Endodermal cell (in vitro differentiated cells): ENCODE data around the gene TULP3. TPM values are rescaled to one million over a fixed set of nuclear protein-coding genes. Genes with fewer than 3 reads are reported as not detected.
A peak's percentile ranks its signal among the peaks of the same experiment; 100 is the strongest.

Experiments used
- DNase-seq: peaks from one replicate; pipeline ENCODE4 v3.0.0-alpha.2; 2017
- H3K27ac ChIP-seq: 2 replicates; pipeline ENCODE4 v1.5.1; 2013; ENCODE audit warnings: mild to moderate bottlenecking, low read depth, low read length, moderate library complexity
- H3K27me3 ChIP-seq: 2 replicates; pipeline ENCODE4 v1.6.1; 2013; ENCODE audit warnings: mild to moderate bottlenecking, low read length, moderate library complexity; ENCODE audit not compliant: insufficient read depth, control insufficient read depth, poor library complexity, severe bottlenecking
- H3K36me3 ChIP-seq: 2 replicates; pipeline ENCODE4 v1.7.0; 2013; ENCODE audit warnings: mild to moderate bottlenecking, low read length, moderate library complexity; ENCODE audit not compliant: control insufficient read depth, insufficient read depth
- H3K4me1 ChIP-seq: one replicate; pipeline ENCODE4 v1.7.0; 2013; ENCODE audit warnings: low read length; ENCODE audit not compliant: control insufficient read depth, insufficient read depth
- H3K4me3 ChIP-seq: 2 replicates; pipeline ENCODE4 v1.5.1; 2013; ENCODE audit warnings: mild to moderate bottlenecking, low read length, moderate library complexity
- H3K9ac ChIP-seq: 2 replicates; pipeline ENCODE4 v1.6.1; 2013; ENCODE audit warnings: mild to moderate bottlenecking, low read length, moderate library complexity; ENCODE audit not compliant: poor library complexity, severe bottlenecking; ENCODE audit errors: extremely low read depth
- H3K9me3 ChIP-seq: 2 replicates; pipeline ENCODE4 v1.6.1; 2013; ENCODE audit warnings: mild to moderate bottlenecking, low read length, moderate library complexity; ENCODE audit not compliant: control insufficient read depth
- H3K27ac Mint-ChIP-seq: 2 replicates; pipeline ENCODE4 v1.8.0; 2020; ENCODE audit warnings: mixed read lengths
- H3K27me3 Mint-ChIP-seq: 2 replicates; pipeline ENCODE4 v1.8.0; 2021; ENCODE audit warnings: mild to moderate bottlenecking, mixed read lengths; ENCODE audit not compliant: insufficient read depth
- H3K36me3 Mint-ChIP-seq: 2 replicates; pipeline ENCODE4 v1.8.0; 2020; ENCODE audit warnings: low read depth, mixed read lengths
- H3K4me1 Mint-ChIP-seq: 2 replicates; pipeline ENCODE4 v1.8.0; 2020; ENCODE audit warnings: mixed read lengths
- H3K4me3 Mint-ChIP-seq: 2 replicates; pipeline ENCODE4 v1.8.0; 2020; ENCODE audit warnings: mild to moderate bottlenecking, moderate library complexity, mixed read lengths
- H3K9me3 Mint-ChIP-seq: 2 replicates; pipeline ENCODE4 v1.8.0; 2020; ENCODE audit warnings: mild to moderate bottlenecking, mixed read lengths
- CTCF ChIP-seq: fragments of 200-600 bp; sonication (generic); conservative IDR thresholded peaks from 2 replicates; pipeline ENCODE4 v1.5.0; 2021; ENCODE audit warnings: antibody characterized with exemption, mild to moderate bottlenecking
- WGBS, 2 experiments: methylation state at CpG; one replicate each; pipeline versions ENCODE4 v1.1.5 to v1.1.7; 2013; ENCODE audit warnings: missing lambda C conversion rate in 2 of 2, mixed read lengths in 1 of 2; ENCODE audit not compliant: insufficient coverage in 1 of 2, insufficient read length in 1 of 2; 5-methylcytosine and 5-hydroxymethylcytosine counted together
- total RNA-seq, 2 donors: library from RNA; stranded (reverse); fragmentation: NEBNext Ultra II Directional in 1 of 2; extraction: Animal tissue kit (Norgen Biotek cat#: 25700) in 1 of 2; gene quantifications; 2 replicates in 1 of 2; 3 replicates in 1 of 2; pipeline ENCODE4 v1.2.1, GENCODE V29; 2021

The TULP3 gene
- total RNA-seq, 2 donors from 2014 or later, result 28.1 to 47.9 TPM

- H3K27ac Mint-ChIP-seq, result no peak overlapping the region
- no peak overlapping the region for H3K4me3 ChIP-seq
- H3K4me1 Mint-ChIP-seq, result peaks cover 6% of the 10 kb centered on the region
- H3K27me3 Mint-ChIP-seq, result peaks cover 10% of the 10 kb centered on the region
- no peak for TF ChIP-seq CTCF
- H3K27me3 ChIP-seq, result no peaks in the 10 kb centered on the region
- no peaks in the 10 kb centered on the region for H3K9me3 ChIP-seq
- peaks cover 27% of the 10 kb centered on the region for H3K36me3 Mint-ChIP-seq
- H3K9ac ChIP-seq, result no peak overlapping the region
- H3K4me1 ChIP-seq, result no peaks in the 10 kb centered on the region
- H3K9me3 Mint-ChIP-seq, result no peaks in the 10 kb centered on the region
- H3K27ac ChIP-seq, result no peak overlapping the region
- DNase-seq, result no peak
- H3K36me3 ChIP-seq, result peaks cover 28% of the 10 kb centered on the region
- WGBS, 2 experiments, result 95% methylated on average over 4 to 7 of the region's 7 CpGs
- H3K4me3 Mint-ChIP-seq, result no peak overlapping the region
Measured at GRCh38 chr12:2855546-2855945, 35.1 kb upstream of the TULP3 start.

- H3K27me3 ChIP-seq, result no peaks in the 10 kb centered on the region
- H3K9ac ChIP-seq, result no peak overlapping the region
- H3K9me3 ChIP-seq, result no peaks in the 10 kb centered on the region
- Mint-ChIP-seq H3K27me3 (peaks cover 10% of the 10 kb centered on the region), H3K9me3 (no peaks in the 10 kb centered on the region), H3K4me1 (peaks cover 6% of the 10 kb centered on the region), H3K4me3 (no peak overlapping the region), H3K36me3 (peaks cover 29% of the 10 kb centered on the region), H3K27ac (no peak overlapping the region)
- no peak for DNase-seq
- peaks cover 28% of the 10 kb centered on the region for H3K36me3 ChIP-seq
- WGBS, 2 experiments, result 86 to 93% methylated on average over 3 of the region's 3 CpGs
- no peak for TF ChIP-seq CTCF
- H3K4me3 ChIP-seq, result no peak overlapping the region
- H3K4me1 ChIP-seq, result no peaks in the 10 kb centered on the region
- no peak overlapping the region for H3K27ac ChIP-seq
Measured at GRCh38 chr12:2856051-2856450, 34.6 kb upstream of the TULP3 start.

GRCh38 chr12:2857021-2857431 lies 33.7 kb upstream of the TULP3 start, which contains the start of gene TEX52:
Gene TEX52, minus strand, starts transcription at chr12:2857039. Its CDS starts 13 bp downstream, at chr12:2857026.
- Mint-ChIP-seq H3K9me3 (no peaks in the 10 kb centered on the region), H3K27me3 (peaks cover 10% of the 10 kb centered on the region), H3K4me3 (no peak within 1 kb of the TSS), H3K36me3 (peaks cover 37% of the 10 kb centered on the region), H3K27ac (peak within 1 kb of the TSS; percentile 74), H3K4me1 (peaks cover 6% of the 10 kb centered on the region)
- WGBS, 2 experiments, result 81 to 86% methylated on average over 2 to 3 of the region's 3 CpGs
- no peaks in the 10 kb centered on the region for H3K9me3 ChIP-seq
- H3K27me3 ChIP-seq, result no peaks in the 10 kb centered on the region
- H3K27ac ChIP-seq, result peak within 1 kb of the TSS; percentile 66
- peak within 1 kb of the TSS; percentile 6 for H3K9ac ChIP-seq
- peak; percentile 85 for DNase-seq
- no peak for TF ChIP-seq CTCF
- no peak within 1 kb of the TSS for H3K4me3 ChIP-seq
- H3K36me3 ChIP-seq, result peaks cover 33% of the 10 kb centered on the region
- no peaks in the 10 kb centered on the region for H3K4me1 ChIP-seq
